A673 (cell line): ENCODE results near the gene THSD4. TPM values are rescaled to one million over a fixed set of nuclear protein-coding genes. Genes with fewer than 3 reads are reported as not detected.

Source experiments
- BruUV-seq: library from RNA; stranded (reverse); fragments of 400-500 nt; replicated peaks from 2 replicates; lab custom pipeline; 2021; lab: Mats Ljungman, UMichigan
- CTCF ChIA-PET: fragments of 300-600 bp; sonication (Branson Sonifier 250); formaldehyde crosslinking; loops from one replicate; lab custom pipeline; 2022; ENCODE audit warnings: antibody characterized with exemption; lab: Charles Lee
- POLR2A ChIA-PET: fragments of 300-600 bp; sonication (Branson Sonifier 250); formaldehyde crosslinking; loops from one replicate; lab custom pipeline; 2022; ENCODE audit warnings: antibody characterized with exemption; ENCODE audit not compliant: low non-redundant PET; lab: Charles Lee
- DNase-seq: peaks from one replicate; pipeline ENCODE4 v3.0.0-alpha.2; 2015; ENCODE audit warnings: low spot score
- H3K27ac ChIP-seq: fragments of 200-600 bp; sonication (generic); 2 replicates; pipeline ENCODE4 v1.5.1; 2016; ENCODE audit warnings: mixed run types, low read depth, mild to moderate bottlenecking, mixed read lengths, antibody characterized with exemption, low read length; ENCODE audit not compliant: poor library complexity, severe bottlenecking
- H3K27me3 ChIP-seq: fragments of 200-600 bp; sonication (generic); replicated peaks from 2 replicates; pipeline ENCODE4 v1.6.1; 2017; ENCODE audit warnings: mixed run types, low read depth, mild to moderate bottlenecking, mixed read lengths, antibody characterized with exemption, low read length; ENCODE audit not compliant: insufficient read depth, poor library complexity
- H3K36me3 ChIP-seq: fragments of 200-600 bp; sonication (generic); 2 replicates; pipeline ENCODE4 v1.6.1; 2016; ENCODE audit warnings: mixed run types, mild to moderate bottlenecking, mixed read lengths, antibody characterized with exemption, low read length; ENCODE audit not compliant: insufficient read depth, poor library complexity, severe bottlenecking
- H3K4me1 ChIP-seq: fragments of 200-600 bp; sonication (generic); 2 replicates; pipeline ENCODE4 v1.6.1; 2017; ENCODE audit warnings: mixed run types, mild to moderate bottlenecking, mixed read lengths, antibody characterized with exemption, low read length; ENCODE audit not compliant: insufficient read depth, poor library complexity, severe bottlenecking
- H3K4me3 ChIP-seq: fragments of 200-600 bp; sonication (generic); 2 replicates; pipeline ENCODE4 v1.5.1; 2016; ENCODE audit warnings: low read depth, mixed run types, mild to moderate bottlenecking, mixed read lengths, low read length; ENCODE audit not compliant: poor library complexity, severe bottlenecking
- H3K9me3 ChIP-seq: fragments of 200-600 bp; sonication (generic); 2 replicates; pipeline ENCODE4 v1.6.1; 2016; ENCODE audit warnings: mixed run types, low read depth, mild to moderate bottlenecking, mixed read lengths, antibody characterized with exemption, low read length; ENCODE audit not compliant: poor library complexity, severe bottlenecking
- CTCF ChIP-seq: fragments of 300-800, 200-600 bp; sonication (generic); conservative IDR thresholded peaks from 2 replicates; pipeline ENCODE4 v1.5.1; 2017; ENCODE audit warnings: low read depth, mild to moderate bottlenecking, antibody characterized with exemption, low read length, moderate library complexity, mixed read lengths
- EZH2 ChIP-seq: fragments of 200-600 bp; sonication (generic); IDR thresholded peaks from 2 replicates; pipeline ENCODE4 v1.6.1; 2017; ENCODE audit warnings: borderline replicate concordance, low read depth, mild to moderate bottlenecking, mixed read lengths, antibody characterized with exemption, low read length; ENCODE audit not compliant: poor library complexity, severe bottlenecking
- intact Hi-C: fragments of 100-400 bp; cut with micrococcal nuclease; formaldehyde crosslinking; loops from one replicate; pipeline ENCODE4 v1.10.0; 2022; ENCODE audit not compliant: unreplicated experiment
- total RNA-seq: library from RNA; stranded (reverse); gene quantifications from 2 replicates; pipeline ENCODE4 v1.2.3, GENCODE V29; 2021

Gene THSD4
- total RNA-seq, 1 experiment from 2014 or later = 2.4 TPM

GRCh38 chr15:71226536-71227455, 111.5 kb downstream of the THSD4 start:
- ChIA-PET POLR2A (no interaction called here), CTCF (no interaction called here)
- Histone ChIP-seq H3K4me3 (no peak overlapping the region), H3K4me1 (peaks cover 5% of the 10 kb centered on the region), H3K27me3 (no peaks in the 10 kb centered on the region), H3K9me3 (no peaks in the 10 kb centered on the region), H3K27ac (no peak overlapping the region), H3K36me3 (no peaks in the 10 kb centered on the region)
- intact Hi-C loops = no loop called here
- DNase-seq = no peak
- no TSS peak for BruUV-seq
- TF ChIP-seq CTCF = no peak
- TF ChIP-seq EZH2 = no peak

GRCh38 chr15:71228403-71228802, 113.1 kb downstream of the THSD4 start:
- ChIA-PET CTCF (no interaction called here), POLR2A (no interaction called here)
- Histone ChIP-seq H3K27me3 (no peaks in the 10 kb centered on the region), H3K36me3 (no peaks in the 10 kb centered on the region), H3K4me3 (no peak overlapping the region), H3K27ac (no peak overlapping the region), H3K9me3 (no peaks in the 10 kb centered on the region), H3K4me1 (peaks cover 5% of the 10 kb centered on the region)
- TF ChIP-seq CTCF (no peak), EZH2 (no peak)
- intact Hi-C loops = no loop called here
- no TSS peak for BruUV-seq
- DNase-seq = no peak

- Histone ChIP-seq H3K36me3 (no peaks in the 10 kb centered on the region), H3K4me3 (no peak overlapping the region), H3K27me3 (no peaks in the 10 kb centered on the region), H3K27ac (no peak overlapping the region), H3K9me3 (no peaks in the 10 kb centered on the region), H3K4me1 (peaks cover 5% of the 10 kb centered on the region)
- BruUV-seq = no TSS peak
- intact Hi-C loops = no loop called here
- DNase-seq = no peak
- ChIA-PET CTCF (no interaction called here), POLR2A (no interaction called here)
- TF ChIP-seq EZH2 = no peak
- TF ChIP-seq CTCF = no peak
These were observed 115.0 kb downstream of the THSD4 start for GRCh38 chr15:71230303-71230702.
